Endothelial cell (in vitro differentiated cells): ENCODE results near the gene CENPE. TPM values are rescaled to one million over a fixed set of nuclear protein-coding genes. Genes with fewer than 3 reads are reported as not detected.

Source experiments
- DNase-seq: peaks from one replicate; pipeline ENCODE4 v3.0.0; 2021; ENCODE audit warnings: low spot score
- H3K27ac Mint-ChIP-seq: one replicate; pipeline ENCODE4 v1.8.0; 2021; ENCODE audit warnings: mixed read lengths, inconsistent platforms; ENCODE audit not compliant: unreplicated experiment
- H3K27me3 Mint-ChIP-seq: one replicate; pipeline ENCODE4 v1.8.0; 2021; ENCODE audit warnings: mild to moderate bottlenecking, moderate library complexity, mixed read lengths, inconsistent platforms; ENCODE audit not compliant: unreplicated experiment
- H3K36me3 Mint-ChIP-seq: one replicate; pipeline ENCODE4 v1.8.0; 2021; ENCODE audit warnings: mild to moderate bottlenecking, low read depth, mixed read lengths, inconsistent platforms; ENCODE audit not compliant: unreplicated experiment
- H3K4me1 Mint-ChIP-seq: one replicate; pipeline ENCODE4 v1.8.0; 2021; ENCODE audit warnings: mild to moderate bottlenecking, mixed read lengths, inconsistent platforms; ENCODE audit not compliant: unreplicated experiment
- H3K4me3 Mint-ChIP-seq: one replicate; pipeline ENCODE4 v1.8.0; 2021; ENCODE audit warnings: mild to moderate bottlenecking, mixed read lengths, inconsistent platforms; ENCODE audit not compliant: unreplicated experiment
- H3K9me3 Mint-ChIP-seq: one replicate; pipeline ENCODE4 v1.8.0; 2021; ENCODE audit warnings: mixed read lengths, inconsistent platforms; ENCODE audit not compliant: unreplicated experiment
- total RNA-seq: library from RNA; stranded (reverse); fragmentation: NEBNext Ultra II Directional; extraction: Animal tissue kit (Norgen Biotek cat#: 25700); gene quantifications from one replicate; pipeline ENCODE4 v1.2.1, GENCODE V29; 2021; ENCODE audit not compliant: unreplicated experiment
- TF ChIP-seq, protein P1 (sequence below): fragments of 200-600 bp; sonication (generic); IDR thresholded peaks from one replicate; pipeline ENCODE4 v1.5.0; 2021; ENCODE audit warnings: antibody characterized with exemption; ENCODE audit not compliant: unreplicated experiment

The CENPE gene
- total RNA-seq, 1 donor from 2014 or later: 7.3 TPM

DNA sequence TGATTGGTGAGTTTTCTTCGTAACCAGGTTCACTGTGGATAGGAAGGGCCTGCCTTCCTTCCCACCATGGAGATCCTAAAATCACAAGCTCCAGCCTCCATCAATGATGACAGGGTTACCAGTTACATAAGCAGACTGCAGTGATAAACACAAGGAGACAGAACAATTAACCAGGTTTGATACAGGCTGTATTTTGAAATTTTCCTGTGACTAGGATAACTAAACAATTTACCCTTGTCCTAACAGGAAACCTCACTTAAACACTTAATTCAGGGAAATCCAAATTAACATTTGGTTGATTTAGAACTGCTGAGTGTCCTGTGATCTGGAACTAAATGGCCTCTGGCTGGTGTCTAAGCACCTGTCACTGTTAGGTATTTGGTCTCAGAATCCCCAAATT is 118.5 kb downstream of the CENPE start:
- TF ChIP-seq, protein P1, sequence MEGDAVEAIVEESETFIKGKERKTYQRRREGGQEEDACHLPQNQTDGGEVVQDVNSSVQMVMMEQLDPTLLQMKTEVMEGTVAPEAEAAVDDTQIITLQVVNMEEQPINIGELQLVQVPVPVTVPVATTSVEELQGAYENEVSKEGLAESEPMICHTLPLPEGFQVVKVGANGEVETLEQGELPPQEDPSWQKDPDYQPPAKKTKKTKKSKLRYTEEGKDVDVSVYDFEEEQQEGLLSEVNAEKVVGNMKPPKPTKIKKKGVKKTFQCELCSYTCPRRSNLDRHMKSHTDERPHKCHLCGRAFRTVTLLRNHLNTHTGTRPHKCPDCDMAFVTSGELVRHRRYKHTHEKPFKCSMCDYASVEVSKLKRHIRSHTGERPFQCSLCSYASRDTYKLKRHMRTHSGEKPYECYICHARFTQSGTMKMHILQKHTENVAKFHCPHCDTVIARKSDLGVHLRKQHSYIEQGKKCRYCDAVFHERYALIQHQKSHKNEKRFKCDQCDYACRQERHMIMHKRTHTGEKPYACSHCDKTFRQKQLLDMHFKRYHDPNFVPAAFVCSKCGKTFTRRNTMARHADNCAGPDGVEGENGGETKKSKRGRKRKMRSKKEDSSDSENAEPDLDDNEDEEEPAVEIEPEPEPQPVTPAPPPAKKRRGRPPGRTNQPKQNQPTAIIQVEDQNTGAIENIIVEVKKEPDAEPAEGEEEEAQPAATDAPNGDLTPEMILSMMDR: no peak
- peaks cover 10% of the 10 kb centered on the region for H3K4me1 Mint-ChIP-seq
- no peak overlapping the region for H3K4me3 Mint-ChIP-seq
- no peak for DNase-seq
- peaks cover 6% of the 10 kb centered on the region for H3K27me3 Mint-ChIP-seq
- H3K36me3 Mint-ChIP-seq: peaks cover 11% of the 10 kb centered on the region
- no peaks in the 10 kb centered on the region for H3K9me3 Mint-ChIP-seq
- H3K27ac Mint-ChIP-seq: no peak overlapping the region

DNA sequence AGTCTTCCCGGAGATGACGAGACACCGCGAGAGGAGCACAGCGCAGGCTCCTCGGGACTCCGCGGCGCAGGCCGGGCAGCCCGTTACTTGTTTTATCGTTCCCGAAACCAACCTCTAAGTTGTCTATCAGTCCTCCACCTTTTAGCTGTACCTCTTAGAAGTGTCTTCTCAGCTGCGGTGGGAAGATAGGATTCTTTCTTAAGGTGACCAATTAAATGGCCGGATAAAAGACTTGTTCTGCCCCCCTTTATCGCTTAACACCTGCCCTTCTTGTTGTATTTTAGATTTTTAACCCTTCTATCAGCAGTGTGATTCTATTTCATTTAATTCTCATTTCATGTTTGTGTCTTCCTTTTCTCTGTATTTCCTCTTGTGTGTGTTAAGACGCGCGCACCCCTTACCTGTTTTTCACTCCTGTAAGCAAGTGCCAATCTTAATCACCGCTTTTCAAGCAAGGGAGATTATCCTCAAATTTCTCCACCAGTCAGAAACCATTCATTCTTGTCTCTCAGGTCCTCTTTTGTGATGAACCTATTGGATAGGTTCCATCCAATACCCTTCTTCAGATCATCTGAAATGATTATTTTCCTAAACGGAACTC is 121.3 kb downstream of the CENPE start, which contains the start of gene SLC9B2:
SLC9B2 (minus strand) TSS at position 15 of the 601 bp plus-strand sequence. CDS start 9,211 bp downstream, outside the sequence.
- no peak within 1 kb of the TSS for H3K27ac Mint-ChIP-seq
- peaks cover 10% of the 10 kb centered on the region for H3K4me1 Mint-ChIP-seq
- H3K36me3 Mint-ChIP-seq: peaks cover 11% of the 10 kb centered on the region
- no peaks in the 10 kb centered on the region for H3K9me3 Mint-ChIP-seq
- H3K4me3 Mint-ChIP-seq: peak within 1 kb of the TSS; percentile 94
- TF ChIP-seq, protein P1: no peak
- H3K27me3 Mint-ChIP-seq: peaks cover 6% of the 10 kb centered on the region
- no peak for DNase-seq

DNA sequence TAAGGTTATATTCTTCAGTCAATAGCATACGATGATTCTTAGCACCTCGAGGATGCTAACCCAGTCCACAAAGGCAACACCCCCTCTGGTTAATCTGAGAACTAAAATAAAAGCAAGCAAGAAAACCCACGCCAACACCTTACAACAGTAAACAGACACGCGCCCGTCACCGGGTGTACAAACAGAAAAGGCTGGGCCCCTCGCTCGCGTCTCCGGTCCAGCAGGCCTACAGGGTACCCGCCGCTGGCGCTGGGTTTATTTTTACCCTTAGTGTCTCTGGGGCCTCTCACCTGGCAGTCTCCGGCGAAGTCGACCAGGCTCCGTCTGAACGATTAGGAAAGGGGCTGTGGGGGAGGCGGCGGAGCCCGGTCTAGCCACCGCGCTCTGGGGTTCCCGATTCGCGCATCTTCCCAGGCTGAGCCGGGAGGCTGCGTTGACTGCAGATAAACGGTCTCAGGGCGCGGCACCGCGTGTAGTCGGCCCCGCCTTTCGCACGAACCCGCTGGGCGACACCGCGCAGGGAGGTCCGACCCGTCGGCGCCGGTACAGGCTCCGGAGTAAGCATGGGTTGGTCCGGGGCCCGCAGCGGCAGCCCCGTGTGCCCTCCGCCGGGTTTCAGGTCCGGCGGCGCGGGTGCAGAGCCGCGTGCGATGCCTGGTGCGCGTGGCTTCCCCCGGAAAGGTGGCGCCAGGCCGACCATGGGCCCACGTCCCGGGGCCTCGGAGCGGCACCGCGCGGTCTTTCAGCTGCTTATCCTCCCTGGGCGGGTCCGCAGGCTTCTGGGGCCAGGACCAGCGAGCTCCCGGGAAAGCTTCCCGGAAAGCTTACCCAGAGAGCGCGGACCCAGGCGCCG is 122.0 kb downstream of the CENPE start:
- TF ChIP-seq, protein P1: no peak
- Mint-ChIP-seq H3K36me3 (peaks cover 8% of the 10 kb centered on the region), H3K4me3 (peak overlapping the region; percentile 94), H3K27me3 (peaks cover 6% of the 10 kb centered on the region), H3K4me1 (peaks cover 10% of the 10 kb centered on the region), H3K27ac (no peak overlapping the region), H3K9me3 (no peaks in the 10 kb centered on the region)
- peak; percentile 59 for DNase-seq

DNA sequence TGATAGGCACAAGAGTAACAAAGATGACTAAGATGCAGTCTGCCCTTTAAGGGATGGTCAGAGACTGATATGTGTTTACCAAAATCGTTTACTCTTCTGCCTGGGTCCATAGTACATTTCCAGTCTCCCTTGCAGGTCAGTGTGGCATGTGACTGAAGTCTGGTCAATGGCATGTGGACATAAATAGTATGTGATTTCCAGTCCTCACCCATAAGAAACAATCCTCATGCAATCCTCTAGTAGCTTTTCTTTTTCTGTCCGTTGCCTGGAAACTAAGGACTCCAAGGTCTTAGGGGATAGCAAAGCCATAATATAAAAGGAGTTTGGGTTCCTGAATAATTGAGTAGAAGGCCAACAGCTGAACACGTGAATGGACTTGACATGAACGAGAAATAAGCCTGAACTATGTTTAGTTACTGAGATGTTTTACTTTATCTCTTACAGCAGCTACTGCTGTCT is 122.7 kb downstream of the CENPE start:
- DNase-seq: no peak
- Mint-ChIP-seq H3K4me3 (peak overlapping the region; percentile 94), H3K27me3 (peaks cover 6% of the 10 kb centered on the region), H3K9me3 (no peaks in the 10 kb centered on the region), H3K36me3 (peaks cover 5% of the 10 kb centered on the region), H3K27ac (no peak overlapping the region), H3K4me1 (peaks cover 10% of the 10 kb centered on the region)
- TF ChIP-seq, protein P1: no peak
